GM21360 (cell line): ENCODE measurements around the gene VPS18.

ENCODE experiments used
- ATAC-seq: cut with Tn5 transposase; IDR thresholded peaks from one replicate; pipeline ENCODE4 v1.9.1; 2021; ENCODE audit warnings: mild to moderate bottlenecking, moderate library complexity; ENCODE audit not compliant: unreplicated experiment

The VPS18 gene

GRCh38 chr15:40900256-40901052, 6.2 kb downstream of the VPS18 start:
- ATAC-seq, result no peak

- ATAC-seq, result no peak
Observed at GRCh38 chr15:40901053-40901443, 6.8 kb downstream of the VPS18 start.

GRCh38 chr15:40902605-40903561, 8.6 kb downstream of the VPS18 start:
- ATAC-seq, result no peak

DNA sequence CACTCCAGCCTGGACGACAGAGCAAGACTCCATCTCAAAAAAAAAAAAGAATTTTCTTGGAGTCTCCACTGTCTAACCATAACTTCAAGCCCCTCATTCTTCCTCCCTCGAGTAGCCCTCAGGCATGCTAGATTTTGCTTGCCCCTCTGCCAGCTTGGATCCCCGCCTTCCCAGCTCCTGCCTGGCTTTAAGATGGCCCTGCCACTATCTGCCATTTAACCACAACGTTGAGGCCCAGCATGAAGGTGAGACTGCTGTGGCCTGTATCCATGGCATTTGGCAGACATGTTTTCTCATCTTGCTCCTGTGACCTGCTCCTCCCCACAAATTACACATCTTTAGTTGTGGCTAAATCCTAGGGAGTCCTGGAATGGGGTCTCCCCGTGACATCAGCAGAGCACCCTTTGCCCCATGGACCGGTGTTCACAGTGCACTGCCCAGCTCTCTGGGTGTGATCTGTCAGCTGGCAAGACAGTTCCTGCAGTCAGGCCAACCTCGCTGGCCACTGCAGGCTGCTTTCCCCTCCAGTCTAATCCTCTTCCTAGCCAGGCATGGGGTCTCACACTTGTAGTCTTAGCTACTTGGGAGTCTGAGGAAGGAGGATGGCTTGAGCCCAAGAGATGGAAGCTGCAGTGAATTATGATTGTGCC, 10.4 kb downstream of the VPS18 start:
- ATAC-seq, result no peak

DNA sequence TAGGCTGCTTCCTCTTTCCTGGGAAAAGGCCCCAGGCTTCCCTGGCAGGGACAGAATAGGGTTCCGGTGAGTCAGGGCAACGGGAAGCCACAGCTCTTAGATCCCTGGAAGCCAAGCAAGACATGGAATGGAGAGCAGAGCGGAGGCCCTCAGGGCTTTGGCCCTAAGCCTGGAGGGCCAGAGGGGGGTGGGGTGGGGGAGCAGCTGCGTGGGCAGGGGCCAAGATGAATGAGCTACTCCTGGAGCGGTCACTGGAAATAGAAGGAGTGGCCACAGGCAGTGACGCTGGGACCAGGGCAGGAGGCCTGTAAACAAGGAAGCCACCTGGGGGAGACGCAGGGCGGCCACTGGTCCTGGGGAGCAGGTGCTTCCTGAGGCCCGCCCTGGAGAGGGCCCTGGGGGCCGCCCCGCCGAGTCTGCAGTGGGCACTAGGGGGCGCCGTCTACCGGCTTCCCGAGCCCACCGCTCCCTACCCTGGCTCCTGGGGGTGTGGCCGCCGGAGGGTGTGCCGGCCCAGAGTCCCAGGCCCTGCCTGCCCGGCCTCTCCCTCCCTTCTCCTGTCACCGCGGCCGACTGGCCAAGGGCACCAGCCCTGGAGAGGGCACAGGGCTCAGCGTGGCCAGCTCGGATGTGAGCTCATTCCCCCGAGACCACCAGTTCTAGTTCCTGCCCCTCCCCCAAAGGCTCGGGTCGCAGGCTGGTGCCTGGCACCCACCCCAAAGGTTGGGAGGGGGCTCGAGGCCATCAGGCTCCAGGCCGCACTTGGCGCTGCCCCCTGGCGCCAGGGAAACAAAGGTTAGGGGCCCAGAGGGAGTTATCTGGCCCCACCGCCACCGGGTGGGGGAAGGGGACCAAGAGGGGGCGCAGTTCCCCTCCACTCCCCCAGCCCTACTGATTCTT, 12.1 kb downstream of the VPS18 start:
- peak; percentile 69 for ATAC-seq

GRCh38 chr15:40906991-40907802, 12.9 kb downstream of the VPS18 start:
- no peak for ATAC-seq

DNA sequence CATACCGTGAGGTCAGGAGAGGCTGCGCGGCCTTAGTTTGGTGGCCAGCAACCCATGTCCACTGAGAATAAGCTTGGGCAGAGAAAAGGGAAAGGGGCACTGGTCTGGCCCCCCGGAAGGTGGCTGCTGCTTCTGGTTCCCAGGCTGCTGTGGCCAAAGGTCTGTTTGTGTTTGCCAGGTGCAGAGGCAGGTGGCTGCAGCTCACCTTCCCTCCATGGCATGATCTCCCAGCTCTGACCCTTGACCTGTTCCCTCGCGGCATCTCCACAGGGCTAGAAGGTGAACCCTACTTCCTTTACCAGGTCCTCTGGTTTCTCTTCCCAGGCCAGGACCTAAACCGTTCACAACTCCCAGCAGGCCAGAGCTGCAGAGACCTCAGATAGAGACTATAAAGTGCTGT, 13.8 kb downstream of the VPS18 start:
- no peak for ATAC-seq

- ATAC-seq, result no peak
Observed at GRCh38 chr15:40909662-40910630, 15.7 kb downstream of the VPS18 start.

GRCh38 chr15:40911141-40911540, 16.9 kb downstream of the VPS18 start:
- ATAC-seq, result no peak

DNA sequence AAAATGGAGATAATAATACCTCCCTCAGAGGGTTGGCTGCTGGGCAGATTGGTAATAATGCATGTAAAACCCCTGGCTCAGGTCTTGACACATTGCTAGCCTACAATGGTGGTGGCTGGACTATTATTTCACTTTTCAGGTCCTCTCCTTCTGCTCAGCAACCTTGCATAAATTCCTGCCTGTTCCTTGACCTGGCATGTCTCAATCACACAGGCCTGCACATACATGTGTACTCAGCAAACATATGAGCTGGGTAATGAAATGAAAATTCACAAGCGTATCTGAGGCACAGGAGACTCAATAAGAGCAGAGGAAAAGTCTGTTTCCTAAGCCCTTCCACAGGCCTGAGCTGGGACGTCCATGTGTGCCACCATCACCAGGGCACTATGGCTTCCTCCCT, 17.4 kb downstream of the VPS18 start:
- ATAC-seq, result no peak

DNA sequence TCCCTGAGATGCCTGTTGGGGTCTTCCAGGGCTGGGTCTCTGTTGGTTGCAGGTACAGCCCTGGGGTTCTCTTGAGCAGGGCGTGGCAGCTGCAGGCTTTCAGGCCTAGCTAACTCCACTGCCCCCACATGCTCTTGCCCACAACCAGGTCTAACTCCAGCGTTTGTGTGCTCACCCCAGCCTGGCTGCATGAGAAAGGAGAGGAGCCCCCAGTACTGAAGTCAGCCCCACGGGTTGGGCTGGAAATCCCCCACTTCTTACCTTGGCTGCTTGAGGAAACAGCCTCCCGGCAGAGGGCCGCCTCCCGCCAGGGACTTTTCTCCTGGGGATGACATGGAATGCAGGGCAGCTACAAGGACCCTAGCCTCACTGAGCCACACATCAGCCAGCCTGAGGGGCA, 18.2 kb downstream of the VPS18 start:
- no peak for ATAC-seq

DNA sequence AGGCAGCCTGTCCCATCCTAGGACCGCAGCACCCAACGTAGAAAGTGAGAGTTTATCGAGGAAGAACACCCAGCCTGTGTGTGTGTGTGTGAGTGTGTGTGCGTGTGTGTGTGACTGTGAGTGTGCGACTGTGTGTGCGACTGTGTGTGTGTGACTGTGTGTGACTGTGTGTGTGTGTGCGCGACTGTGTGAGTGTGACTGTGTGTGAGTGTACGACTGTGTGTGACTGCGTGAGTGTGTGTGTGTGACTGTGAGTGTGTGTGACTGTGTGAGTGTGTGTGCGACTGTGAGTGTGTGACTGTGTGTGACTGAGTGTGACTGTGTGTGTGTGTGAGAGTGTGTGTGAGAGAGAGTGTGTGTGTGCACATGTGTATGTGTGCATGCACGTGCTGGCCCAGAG, 19.8 kb downstream of the VPS18 start:
- ATAC-seq, result no peak

DNA sequence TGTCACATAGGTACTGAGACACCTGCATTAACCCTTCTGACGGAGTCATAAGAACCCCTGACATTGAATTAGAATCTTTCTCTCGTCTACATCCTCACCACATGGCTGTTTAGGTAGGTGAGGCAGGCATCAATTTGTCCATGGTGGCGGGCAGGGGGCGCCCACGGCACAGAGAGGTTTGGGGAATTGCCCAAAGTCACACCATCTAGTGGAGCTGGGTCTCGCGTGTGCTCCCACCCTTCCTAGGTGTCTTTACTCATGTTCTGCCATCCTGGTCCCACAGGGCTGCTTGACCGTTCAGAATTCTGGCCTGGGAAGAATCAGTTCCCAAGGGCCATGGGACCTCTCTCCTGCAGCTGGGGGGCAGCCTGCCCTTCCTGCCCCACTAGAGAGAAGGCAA, 20.2 kb downstream of the VPS18 start:
- no peak for ATAC-seq

GRCh38 chr15:40915116-40915661, 20.9 kb downstream of the VPS18 start:
- ATAC-seq, result no peak

- no peak for ATAC-seq
Observed at GRCh38 chr15:40915679-40916078, 21.4 kb downstream of the VPS18 start.

GRCh38 chr15:40917585-40917984, 23.3 kb downstream of the VPS18 start:
- ATAC-seq, result no peak

DNA sequence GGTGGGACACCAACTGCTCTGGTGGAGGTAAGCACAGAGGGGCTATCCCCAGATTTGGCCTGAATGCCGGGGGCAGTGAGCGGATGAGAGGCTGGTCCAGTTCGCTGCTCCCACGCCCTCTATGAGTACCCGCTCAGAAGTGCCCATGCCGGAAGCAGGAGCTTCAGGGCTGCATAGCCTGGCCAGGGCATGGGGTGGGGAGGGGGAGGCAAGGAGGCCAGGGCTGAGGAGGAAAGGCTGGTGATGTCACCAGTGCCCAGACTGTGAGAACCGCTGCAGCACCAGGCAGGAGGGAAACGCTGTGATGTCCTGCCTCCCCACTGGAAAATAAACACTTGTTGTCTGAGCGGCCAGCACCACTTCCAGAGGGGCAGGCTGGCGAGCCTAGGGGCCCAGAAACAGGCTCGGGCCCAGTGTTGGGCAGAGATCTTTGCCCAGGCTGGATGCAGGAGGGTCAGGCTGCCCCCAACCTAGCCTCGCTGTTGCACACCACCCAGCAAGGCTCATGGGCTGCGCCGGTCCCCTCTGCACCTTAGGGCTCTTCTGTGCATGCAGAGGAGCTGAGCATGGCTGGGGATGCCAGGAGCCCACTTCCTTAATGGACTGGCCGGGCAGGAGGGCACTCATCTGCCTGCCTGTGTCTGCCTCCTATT, 24.0 kb downstream of the VPS18 start:
- no peak for ATAC-seq
